Stimulated activated CD8-positive, alpha-beta memory T cell treated with anti-CD3 and anti-CD28 coated beads, Interleukin-12 subunit alpha, Interleukin-12 subunit beta, amount 100 ng/mL, for 24 hours (primary cell): ENCODE measurements around the gene PRRC1.
"Not testable (repeated sequence)": the region's sequence is repeated elsewhere in the genome, so short reads cannot be mapped to it uniquely, and the experiment has no call there.

ENCODE experiments used
- DNase-seq: peaks from one replicate; pipeline ENCODE4 v3.0.0-alpha.2; 2020; ENCODE audit errors: extremely low read depth

The PRRC1 gene

DNA sequence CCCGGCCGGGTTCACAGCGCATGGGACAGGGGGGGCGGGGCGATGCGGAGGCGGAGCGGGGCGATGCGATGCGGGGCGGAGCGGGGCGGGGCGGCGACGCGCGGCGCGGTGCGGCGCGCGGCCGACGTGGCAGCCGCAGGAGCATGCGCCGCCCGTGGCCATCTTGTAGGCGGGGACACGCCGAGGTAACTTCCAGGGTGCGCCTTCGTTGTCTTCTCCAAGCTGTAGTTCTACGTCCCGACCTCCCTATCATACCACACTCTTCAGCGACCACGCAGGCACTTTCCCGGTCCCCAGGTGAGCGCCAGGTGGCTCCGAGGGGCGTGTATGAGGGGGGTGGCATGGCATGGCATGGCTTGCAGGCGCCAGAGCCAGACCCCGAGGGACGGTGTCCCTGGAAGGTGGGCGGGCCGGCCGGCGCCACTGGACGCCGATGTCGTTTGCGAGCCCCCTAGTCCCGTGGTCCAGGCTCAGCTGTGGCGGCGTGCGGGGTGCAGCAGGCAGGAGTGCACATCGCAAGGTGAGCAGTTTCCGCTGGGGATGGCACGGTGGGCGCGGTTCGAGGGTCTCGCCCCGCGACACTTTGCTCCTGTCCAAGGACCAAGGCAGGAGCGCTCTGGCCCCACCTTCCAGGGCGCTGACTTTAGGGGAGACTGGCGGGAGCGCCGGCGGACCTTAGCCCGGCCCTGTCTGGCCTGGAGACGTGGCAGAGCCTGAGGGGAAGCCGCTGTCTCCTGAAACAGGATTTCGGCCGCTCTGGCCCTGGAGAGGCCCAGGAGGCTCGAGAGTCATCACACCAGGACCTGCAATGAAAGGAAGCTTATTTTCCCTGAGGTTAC lies at the start of gene PRRC1:
Gene PRRC1, plus strand, starts transcription at position 161 of the 839 bp plus-strand sequence. CDS start 5,840 bp downstream, outside the sequence.
- peak; percentile 55 for DNase-seq

DNA sequence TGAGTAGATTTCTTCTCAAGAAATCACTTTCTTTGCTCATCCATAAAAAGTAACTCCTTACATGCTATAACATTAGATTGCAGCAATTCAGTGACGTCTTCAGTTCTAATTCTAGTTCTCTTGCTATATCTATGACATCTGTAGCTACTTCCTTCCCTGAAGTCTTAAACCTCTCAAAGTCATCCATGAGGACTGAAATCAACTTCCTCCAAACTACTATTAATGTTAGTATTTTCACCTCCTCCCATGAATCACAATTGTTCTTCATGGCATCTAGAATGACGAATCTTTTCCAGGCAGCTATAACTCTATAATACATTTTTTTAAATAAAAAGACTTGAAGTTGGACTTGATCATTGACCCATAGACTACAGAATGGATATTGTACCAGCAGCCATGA lies 46.2 kb upstream of the PRRC1 start:
- no peak for DNase-seq

DNA sequence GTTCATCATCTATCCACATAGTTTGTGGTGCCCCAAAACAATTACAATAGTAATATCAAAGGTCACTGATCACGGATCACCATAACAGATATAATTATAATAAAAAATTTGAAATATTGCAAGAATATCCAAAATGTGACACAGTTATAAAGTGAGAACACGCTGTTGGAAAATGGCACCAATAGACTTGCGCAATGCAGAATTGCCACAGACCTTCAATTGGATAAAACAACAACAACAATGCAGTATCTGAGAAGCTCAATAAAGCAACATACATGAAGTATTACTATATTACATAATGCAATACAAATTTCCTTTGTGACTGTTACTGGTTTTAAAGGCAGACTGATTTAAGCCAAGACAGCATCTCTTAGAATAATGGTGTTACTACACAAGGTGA lies 44.7 kb upstream of the PRRC1 start:
- DNase-seq = no peak

DNA sequence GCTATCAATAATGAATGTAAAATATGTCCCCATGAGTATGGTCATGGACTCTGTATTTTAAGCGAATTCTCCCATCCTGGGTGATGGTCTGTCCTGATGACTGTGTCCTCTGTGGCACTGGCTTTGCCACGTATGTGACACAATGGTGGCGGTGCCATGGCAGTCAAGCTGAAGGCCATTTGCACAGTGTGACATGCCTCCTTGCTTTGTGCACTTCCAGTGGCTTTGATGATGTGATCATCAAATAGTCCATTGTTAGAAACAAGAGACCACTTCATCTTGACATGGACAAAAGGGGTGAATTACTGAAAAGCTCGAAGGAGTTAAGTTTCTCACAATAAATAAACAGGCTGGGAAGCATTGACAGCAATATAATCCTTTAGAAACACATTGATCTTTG lies 31.0 kb upstream of the PRRC1 start:
- no peak for DNase-seq

DNA sequence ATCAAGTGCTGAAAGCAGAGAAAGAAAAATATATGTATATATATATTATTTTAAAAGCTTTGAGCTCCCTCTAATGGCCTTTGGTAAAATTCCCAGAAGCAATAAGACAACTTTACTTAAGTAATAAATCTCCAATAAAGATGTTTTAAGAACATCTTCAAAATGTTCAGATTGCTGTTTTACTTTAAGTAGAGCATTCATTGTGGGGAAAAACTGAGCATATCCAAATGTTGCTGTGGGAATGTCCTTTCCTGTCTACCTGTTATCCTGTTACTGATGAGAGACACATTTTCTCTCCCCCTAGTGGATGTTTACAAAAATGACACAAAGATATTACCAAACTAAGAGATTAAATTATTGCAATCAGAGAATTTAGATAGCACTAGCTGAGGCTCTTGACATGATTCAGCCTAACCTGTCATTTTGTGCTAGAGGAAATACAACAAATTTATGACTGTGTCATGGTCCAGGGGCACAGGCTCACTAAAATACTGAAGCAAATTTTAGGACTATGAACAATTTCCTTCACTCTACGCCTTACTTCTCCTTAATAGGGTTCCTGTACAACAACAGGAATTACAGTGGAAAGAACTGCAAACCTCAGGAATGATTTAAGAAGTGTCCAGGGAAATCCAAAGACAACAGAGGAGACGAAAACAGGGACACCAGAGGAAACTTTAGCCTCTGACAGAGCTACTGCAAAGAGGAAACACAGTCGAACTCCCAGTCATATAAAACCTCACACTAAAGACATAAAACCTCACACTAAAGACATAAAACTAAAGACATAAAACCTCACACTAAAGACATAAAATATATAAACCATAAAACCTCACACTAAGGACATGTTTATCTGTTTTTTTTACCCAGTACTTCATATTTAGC lies 24.3 kb upstream of the PRRC1 start:
- DNase-seq = no peak

DNA sequence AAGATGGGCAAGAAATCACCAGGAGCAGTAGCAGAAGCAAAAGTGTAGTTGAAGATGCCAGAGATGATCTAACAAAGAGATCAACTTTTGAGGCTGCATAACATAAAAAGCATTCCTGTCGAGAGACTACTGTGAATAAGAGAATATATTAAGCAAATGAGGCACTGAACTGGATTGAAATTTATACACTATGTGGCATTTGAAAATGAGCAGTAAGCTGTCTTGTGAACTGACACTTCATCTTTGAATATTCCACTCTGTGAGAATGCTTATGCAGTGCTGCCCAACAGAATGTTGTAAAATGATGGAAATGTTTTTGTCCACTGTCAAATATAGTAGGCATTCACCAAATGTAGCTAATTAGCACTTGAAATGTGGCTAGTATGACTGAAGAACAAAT lies 18.9 kb upstream of the PRRC1 start:
- DNase-seq = no peak

DNA sequence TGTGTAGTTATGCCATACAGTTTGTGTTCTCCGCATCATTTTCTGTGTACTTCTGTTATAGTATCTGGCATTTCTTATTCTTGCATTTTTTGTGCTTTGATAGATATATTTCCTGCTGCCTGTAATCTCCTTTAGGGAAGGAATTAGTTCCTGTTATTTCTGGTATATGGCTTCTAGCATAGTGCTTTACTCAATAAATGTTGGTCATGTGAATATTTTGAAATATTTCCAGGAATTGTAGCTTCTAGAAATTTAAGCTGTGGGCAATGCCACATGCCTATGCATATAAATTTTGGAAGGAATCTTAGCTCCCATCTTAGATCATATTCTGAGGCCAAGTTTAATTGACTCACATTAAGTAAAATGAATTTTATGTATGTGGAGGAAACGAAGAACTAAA lies 11.5 kb upstream of the PRRC1 start:
- no peak for DNase-seq

DNA sequence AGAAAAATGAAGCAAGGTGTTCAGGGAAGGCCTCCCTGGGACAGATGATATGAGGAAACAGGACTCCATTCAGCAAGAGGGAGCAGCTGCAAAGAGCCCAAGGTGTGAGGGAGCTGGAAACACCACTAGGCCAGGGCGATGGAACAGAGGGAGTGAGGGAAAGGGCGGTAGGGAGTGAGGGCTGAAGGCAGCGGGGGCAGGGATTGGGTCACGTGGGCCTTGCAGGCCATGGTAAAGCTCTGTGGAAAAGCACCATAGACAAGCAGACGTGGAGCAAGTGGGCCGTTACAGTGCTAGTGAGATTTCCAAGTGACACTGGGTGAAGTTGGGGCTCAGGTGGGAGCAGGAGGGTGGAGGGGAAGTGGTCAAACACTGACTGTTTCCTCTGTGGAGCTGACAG lies 10.8 kb upstream of the PRRC1 start:
- DNase-seq = no peak

DNA sequence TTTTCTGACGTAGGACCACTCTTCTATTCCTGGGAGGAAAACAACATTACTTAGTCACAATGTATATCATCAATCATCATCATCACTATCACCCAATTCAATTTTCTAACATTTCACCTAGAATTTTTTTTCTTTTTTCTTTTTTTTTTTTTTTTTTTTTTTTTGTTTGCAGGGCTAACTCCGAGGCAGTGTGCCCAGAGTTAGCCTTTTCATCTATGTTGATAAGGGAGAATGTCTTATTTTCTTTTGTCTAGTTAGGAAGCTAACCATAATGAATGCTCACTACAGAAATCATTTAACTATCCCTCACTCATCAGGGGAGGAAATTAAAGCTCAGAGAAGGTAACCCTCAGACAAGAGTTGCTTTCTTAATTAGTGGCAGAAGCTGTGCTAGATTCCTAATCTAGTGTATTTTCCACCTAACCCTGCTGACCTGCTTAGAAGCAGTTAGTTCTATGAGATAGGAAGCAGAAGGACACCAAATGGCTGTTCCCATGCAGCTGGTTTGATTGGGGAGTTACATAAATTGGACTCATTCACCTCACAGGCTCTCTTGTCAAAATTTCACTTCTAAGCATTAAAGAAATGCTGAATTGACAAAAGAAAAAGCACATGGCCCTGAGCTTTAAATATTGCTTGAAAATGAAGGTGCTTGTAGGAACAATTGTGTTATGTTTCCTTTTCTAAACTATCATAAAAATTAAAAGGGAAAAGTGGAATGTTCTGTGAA lies 8.6 kb upstream of the PRRC1 start:
- no peak for DNase-seq

DNA sequence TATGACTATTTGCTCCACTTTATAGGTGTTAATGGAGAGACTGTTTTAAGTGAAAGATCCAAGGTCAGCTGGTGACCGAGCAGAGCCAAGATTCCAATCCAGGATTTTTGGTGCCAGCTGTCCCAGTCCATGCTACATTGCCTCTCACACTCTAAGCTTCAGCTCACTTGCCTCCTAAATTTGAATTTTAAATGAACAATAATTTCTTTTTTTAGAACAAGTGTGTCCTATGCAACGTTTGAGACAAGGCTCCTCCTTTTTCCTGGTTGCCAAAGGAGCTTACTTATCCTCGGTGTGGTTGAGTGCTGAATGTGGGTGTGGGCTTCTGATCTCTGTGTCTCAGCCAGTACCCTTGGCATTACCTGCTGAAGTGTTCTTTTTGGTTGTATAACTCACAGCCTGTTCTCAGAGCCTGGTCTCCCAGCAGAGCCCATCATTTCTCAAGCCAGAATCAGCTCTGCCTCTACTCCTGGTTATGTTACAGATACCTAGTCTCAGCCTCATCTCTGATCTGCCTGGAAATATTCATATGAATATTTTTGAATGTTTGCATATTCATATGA lies 4.0 kb upstream of the PRRC1 start:
- no peak for DNase-seq

DNA sequence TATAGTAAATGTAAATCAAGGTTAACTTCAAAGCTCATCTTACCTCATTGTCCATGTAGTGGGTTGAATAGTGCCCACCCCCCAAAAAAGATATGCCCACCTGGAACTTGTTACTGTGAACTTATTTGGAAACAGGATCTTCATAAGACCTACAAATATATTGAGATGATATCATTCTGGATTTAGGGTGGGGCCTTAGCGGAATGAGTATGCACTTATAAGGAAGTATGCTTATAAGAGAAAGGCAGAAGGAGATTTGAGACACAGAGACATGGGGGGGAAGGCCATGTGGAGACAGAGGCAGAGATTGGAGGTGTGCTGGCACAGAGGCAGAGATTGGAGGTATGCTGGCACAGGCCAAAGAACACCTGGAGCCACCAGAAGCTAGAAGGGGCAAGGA lies 2.6 kb upstream of the PRRC1 start:
- DNase-seq = no peak

DNA sequence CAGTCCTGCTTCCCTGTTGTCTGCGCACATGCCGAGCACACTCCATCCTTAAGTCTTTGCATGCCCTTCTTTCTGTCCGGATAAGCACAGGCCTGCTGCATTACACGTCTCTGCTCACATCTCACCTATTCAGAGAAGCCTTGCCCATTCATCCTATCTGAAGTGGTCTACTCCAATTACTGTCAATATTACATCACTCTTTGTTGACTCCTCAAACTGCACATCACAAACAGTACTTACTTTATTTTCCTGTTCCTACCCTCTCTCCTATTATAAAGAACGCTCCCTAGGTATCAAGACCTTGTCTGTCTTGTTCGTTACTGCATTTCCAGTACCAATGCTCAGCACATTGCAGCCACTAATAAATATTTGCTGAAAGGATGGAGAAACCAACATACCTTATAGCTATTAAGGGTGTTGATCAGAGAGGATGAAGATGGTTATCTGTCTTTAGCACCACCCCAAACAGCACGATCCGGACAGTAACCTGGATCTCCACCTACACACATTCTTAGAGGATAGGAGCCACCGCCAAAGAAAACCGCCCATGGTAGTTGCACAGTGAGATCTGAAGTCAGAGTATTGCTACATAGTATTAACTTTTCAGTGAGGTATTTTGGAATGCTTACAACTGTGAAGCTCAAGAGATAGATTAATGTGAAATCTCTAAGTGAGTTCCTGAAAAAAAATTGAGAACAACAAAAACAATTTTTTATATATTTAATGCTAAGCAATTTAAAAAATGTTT lies 1.6 kb upstream of the PRRC1 start:
- no peak for DNase-seq

DNA sequence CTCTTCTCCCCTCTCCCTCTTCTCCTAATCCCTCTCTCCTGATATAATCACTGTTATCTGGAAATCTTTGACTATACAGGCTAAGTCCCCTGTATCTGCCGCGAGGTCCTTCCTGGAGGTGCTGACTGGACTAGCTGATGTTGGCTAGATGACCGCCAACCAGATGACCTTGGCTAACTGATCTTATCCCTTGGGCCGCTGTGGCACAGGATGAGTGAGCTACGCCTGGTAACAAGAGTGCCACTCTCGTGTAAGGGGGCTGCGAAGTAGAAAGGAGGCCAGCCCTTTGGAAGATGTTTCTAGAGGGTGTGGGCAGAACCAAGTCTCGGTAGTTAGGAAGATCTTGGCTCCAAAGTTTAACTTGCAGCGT lies 345 bp upstream of the PRRC1 start:
- DNase-seq = no peak

DNA sequence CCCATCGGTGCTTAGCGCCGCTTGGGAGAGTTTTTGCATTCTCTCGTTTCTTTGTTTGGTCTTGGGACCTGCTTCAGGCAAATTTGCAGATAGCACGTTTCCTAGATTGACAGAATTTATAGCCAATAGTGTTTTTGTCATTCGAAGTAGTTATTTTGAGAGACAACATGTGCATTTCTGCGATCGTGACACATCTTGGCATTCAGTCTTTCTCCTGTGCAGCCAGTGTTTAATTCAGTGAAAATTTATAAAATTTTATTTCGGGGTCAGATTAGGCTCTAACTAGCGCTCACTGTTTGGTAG lies 830 bp downstream of the PRRC1 start:
- DNase-seq = no peak

DNA sequence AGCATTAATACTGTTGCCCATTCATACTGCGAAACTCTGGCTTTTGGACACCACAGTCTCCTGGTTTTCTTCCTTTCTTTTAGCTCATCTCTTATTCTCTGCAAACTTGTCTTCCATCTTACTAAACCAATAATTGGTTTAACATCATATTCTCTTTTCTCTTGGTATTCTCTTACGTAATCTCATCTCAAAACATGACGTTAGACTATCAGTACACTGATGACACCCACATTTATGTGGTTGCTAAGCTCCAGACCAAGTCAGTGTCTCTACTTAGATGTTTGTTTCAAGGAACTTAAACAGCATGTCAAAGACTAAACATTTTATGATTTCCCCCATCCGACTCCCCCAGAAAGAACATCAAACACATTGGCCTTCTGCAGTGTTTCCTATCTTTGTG lies 2.1 kb downstream of the PRRC1 start:
- DNase-seq = no peak

DNA sequence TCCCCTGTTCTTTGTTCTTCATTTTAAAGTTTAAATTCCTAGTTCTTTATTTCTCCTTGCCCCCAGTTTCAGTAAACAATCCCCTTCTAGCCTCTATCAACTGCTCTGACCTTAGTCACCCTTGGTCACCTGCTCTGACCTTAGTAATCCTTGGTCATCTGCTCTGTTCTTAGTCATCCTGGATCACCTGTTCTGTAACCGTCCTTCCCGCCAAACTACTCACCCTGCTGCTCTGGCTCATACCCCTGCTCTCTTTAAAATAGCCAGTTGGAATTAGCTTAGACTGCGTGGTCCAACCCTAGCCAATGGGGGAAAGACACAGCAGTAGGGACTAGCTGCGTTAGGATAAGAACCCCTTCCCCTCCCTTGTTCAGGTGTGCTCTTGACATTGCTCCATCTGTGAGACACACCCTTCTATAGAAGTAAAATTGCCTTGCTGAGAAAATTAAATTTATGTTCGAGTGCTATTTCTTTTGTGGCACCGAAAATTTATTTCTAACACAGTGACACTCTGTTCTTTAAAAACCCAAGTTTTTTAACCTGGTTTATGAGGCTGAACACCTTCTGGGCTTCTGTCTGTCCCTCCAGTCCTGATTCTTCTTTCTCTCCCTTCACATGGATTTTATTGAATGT lies 3.8 kb downstream of the PRRC1 start:
- DNase-seq = no peak

DNA sequence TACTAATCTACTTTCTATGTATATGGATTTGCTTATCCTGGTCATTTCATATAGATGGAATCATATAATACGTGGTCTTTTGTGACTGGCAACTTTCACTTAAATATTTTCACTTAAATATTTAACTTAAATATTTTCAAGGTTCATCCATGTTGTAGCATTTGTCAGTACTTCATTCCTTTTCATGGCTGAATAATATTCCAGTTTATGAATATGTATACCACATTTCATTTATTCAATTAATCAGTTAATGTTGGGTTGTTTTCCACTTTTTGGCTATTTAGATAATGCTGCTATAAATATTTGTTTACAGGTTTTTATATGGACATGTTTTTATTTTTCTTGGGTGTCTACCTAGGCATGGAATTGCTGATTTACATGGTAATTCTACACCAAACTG lies 7.7 kb downstream of the PRRC1 start:
- DNase-seq = no peak

DNA sequence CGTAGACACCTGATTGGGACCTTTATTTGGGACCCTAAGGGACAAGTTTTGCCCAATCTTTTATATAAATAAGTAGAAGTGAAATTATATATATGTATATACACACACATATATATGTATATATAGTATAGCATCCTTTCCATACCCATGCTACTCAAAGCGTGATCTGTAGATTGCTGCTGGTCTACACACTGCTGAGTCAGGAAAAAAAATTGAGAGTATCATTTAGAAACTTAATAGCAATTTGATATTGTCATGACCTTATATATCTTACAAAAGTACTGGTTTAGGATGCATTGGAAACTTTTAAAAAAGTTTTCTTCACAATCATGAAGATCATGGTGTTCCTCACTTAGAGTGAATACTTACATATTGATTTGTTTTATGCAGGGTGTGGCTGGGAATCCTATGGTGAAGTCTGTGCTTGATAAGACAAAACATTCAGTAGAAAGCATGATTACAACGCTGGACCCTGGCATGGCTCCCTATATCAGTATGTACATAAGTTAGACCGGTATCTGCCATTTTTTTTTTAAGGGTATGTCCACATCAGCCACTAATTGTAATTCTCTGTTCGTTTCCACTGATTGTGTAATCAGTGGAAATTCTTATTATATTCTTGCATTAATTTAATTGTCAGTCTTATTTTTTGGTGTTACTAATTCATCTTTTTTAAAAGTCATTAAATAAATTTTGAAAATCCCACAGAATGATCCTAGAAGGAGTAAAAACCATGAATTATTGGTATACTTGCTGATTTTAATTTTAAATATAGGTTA lies 12.7 kb downstream of the PRRC1 start:
- no peak for DNase-seq

DNA sequence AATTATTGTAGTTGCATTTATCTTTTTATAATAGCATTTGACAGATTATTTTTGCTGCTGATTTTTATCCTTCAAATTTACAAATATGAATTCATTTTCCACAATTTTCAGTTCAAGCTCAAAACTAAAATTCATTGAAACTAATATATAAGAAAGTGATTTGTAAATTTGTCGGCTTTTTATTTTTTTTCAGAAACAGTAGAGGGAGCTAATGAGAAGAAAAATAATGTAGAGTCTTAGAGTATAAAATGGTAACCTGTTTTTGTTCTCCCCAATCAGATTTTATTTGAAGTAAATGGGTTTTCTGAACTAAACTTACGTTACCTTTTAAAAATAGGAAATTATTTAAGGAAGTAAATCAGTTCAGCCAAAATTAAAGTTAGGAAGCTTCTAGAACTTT lies 19.2 kb downstream of the PRRC1 start:
- no peak for DNase-seq

DNA sequence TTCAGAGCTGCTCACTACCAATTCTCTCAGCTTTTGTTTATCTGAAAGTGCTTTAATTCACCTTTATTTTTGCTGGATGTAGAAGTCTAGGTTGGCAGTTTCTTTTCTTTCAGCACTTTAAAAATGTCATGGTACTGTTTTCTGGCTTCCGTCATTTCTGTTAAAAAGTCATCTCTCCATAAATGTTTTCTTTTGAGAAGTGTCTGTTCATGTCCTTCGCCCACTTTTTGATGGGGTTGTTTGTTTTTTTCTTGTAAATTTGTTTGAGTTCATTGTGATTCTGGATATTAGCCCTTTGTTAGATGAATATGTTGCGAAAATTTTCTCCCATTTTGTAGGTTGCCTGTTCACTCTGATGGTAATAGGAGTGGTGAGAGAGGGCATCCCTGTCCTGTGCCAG lies 23.1 kb downstream of the PRRC1 start:
- DNase-seq = not testable (repeated sequence)
